ENCODE results near the gene INHBB. TPM values are rescaled to one million over a fixed set of nuclear protein-coding genes. Genes with fewer than 3 reads are reported as not detected.

The INHBB gene
- 10 to 100 TPM; 35.9 to 83.7 TPM for total RNA-seq

GRCh38 chr2:120346026-120346666 is at the start of gene INHBB:
INHBB (plus strand) TSS chr2:120346136; CDS start chr2:120346189, 53 bp downstream.
- peaks cover 0 to 9% of the 10 kb centered on the region in 2 donors for H3K36me3 ChIP-seq
- H3K4me3 ChIP-seq = peak within 1 kb of the TSS; percentile 49 to 65
- peak within 1 kb of the TSS; percentile 75 to 92 for H3K27ac ChIP-seq
- 2% methylated on average over 64 of the region's 99 CpGs for WGBS
- no peaks in the 10 kb centered on the region for H3K9me3 ChIP-seq
- intact Hi-C loops (cut with DNase I) = loop anchor here (5.0 to 10.0 kb wide), 2 partner anchors 206 to 729 kb away; no protein-coding TSS in a partner anchor
- DNase-seq (ENCODE audit: low spot score) = peak; percentile 21
- no peak for TF ChIP-seq CTCF (IDR thresholded peaks at IDR 0.05)
- TF ChIP-seq POLR2AphosphoS5 (IDR thresholded peaks at IDR 0.05) = no peak
- no peak for TF ChIP-seq POLR2A (IDR thresholded peaks at IDR 0.05)
- H3K4me1 ChIP-seq (replicated peaks) = peaks cover 10% of the 10 kb centered on the region
- no peaks in the 10 kb centered on the region for H3K27me3 ChIP-seq (replicated peaks; ENCODE audit: insufficient read depth)

- no peak overlapping the region for H3K27ac ChIP-seq
- no peak for DNase-seq (ENCODE audit: low spot score)
- intact Hi-C loops (cut with DNase I) = no loop called here
- H3K4me1 ChIP-seq (replicated peaks) = no peaks in the 10 kb centered on the region
- no peak for TF ChIP-seq CTCF (IDR thresholded peaks at IDR 0.05)
- TF ChIP-seq POLR2A (IDR thresholded peaks at IDR 0.05) = no peak
- no peak for TF ChIP-seq POLR2AphosphoS5 (IDR thresholded peaks at IDR 0.05)
- H3K27me3 ChIP-seq (replicated peaks; ENCODE audit: insufficient read depth) = no peaks in the 10 kb centered on the region
- WGBS = 85% methylated on average over 7 of the region's 7 CpGs
- no peak overlapping the region for H3K4me3 ChIP-seq
- H3K36me3 ChIP-seq = no peaks in the 10 kb centered on the region
- H3K9me3 ChIP-seq = no peaks in the 10 kb centered on the region
Measured at GRCh38 chr2:120298173-120298835, 47.6 kb upstream of the INHBB start.

DNA sequence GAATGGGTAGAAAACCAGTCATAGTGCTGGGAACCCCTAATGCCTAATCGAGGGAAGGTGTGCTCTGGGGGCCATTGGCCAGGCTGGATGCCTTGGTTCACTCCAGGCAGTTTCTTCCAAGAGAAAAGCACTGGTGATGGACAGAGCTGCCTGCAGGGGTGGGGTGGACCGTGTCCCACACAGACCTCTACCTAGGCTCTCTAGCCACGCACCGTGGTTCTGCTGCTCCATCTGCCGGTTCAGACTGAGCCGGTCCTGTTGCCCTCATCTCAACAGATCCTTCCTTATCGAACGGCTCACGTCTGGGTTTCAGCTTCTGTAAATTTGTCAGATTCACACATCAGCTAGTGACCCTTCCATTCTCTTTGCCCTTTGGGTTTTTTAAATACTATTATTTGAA is 46.9 kb upstream of the INHBB start:
- intact Hi-C loops (cut with DNase I) = no loop called here
- DNase-seq (ENCODE audit: low spot score) = no peak
- TF ChIP-seq POLR2A (IDR thresholded peaks at IDR 0.05) = no peak
- TF ChIP-seq CTCF (IDR thresholded peaks at IDR 0.05) = no peak
- TF ChIP-seq POLR2AphosphoS5 (IDR thresholded peaks at IDR 0.05) = no peak
- no peaks in the 10 kb centered on the region for H3K4me1 ChIP-seq (replicated peaks)
- H3K36me3 ChIP-seq = no peaks in the 10 kb centered on the region
- WGBS = over 99% methylated on average over 9 of the region's 9 CpGs
- H3K9me3 ChIP-seq = no peaks in the 10 kb centered on the region
- H3K27me3 ChIP-seq (replicated peaks; ENCODE audit: insufficient read depth) = no peaks in the 10 kb centered on the region
- H3K4me3 ChIP-seq = no peak overlapping the region
- no peak overlapping the region for H3K27ac ChIP-seq

DNA sequence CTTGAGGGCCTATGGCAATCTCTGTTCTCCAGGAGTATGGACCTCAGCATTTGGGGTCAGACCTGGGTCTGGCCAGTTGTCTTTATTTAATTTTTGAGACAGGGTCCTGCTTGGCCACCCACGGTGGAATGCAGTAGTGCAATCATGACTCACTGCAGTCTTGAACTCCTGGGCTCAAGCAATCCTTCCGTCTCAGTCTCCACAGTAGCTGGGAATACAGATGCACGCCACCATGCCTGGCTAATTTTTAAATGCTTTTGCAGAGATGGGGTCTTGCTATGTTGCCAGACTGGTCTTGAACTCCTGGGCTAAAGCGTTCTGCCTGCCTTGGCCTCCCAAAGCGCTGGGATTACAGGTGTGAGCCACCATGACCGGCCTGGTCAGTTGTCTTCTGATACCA is 46.4 kb upstream of the INHBB start:
- intact Hi-C loops (cut with DNase I) = no loop called here
- Histone ChIP-seq H3K36me3 (no peaks in the 10 kb centered on the region), H3K4me1 (replicated peaks) (no peaks in the 10 kb centered on the region), H3K27ac (no peak overlapping the region), H3K4me3 (no peak overlapping the region), H3K9me3 (no peaks in the 10 kb centered on the region), H3K27me3 (replicated peaks; ENCODE audit: insufficient read depth) (no peaks in the 10 kb centered on the region)
- 95% methylated on average over 6 of the region's 6 CpGs for WGBS
- DNase-seq (ENCODE audit: low spot score) = no peak
- TF ChIP-seq POLR2AphosphoS5 (IDR thresholded peaks at IDR 0.05) (no peak), CTCF (IDR thresholded peaks at IDR 0.05) (no peak), POLR2A (IDR thresholded peaks at IDR 0.05) (no peak)

- H3K36me3 ChIP-seq = no peaks in the 10 kb centered on the region
- DNase-seq (ENCODE audit: low spot score) = no peak
Measured at GRCh38 chr2:120300385-120300784, 45.6 kb upstream of the INHBB start.

More at GRCh38 chr2:120300385-120300784, 45.6 kb upstream of the INHBB start:
- H3K4me3 ChIP-seq = no peak overlapping the region
- WGBS = 68% methylated on average over 10 of the region's 10 CpGs
- no peak overlapping the region for H3K27ac ChIP-seq
- H3K4me1 ChIP-seq (replicated peaks) = no peaks in the 10 kb centered on the region
- intact Hi-C loops (cut with DNase I) = no loop called here
- no peaks in the 10 kb centered on the region for H3K9me3 ChIP-seq
- TF ChIP-seq CTCF (IDR thresholded peaks at IDR 0.05) (no peak), POLR2AphosphoS5 (IDR thresholded peaks at IDR 0.05) (no peak), POLR2A (IDR thresholded peaks at IDR 0.05) (no peak)
- H3K27me3 ChIP-seq (replicated peaks; ENCODE audit: insufficient read depth) = no peaks in the 10 kb centered on the region

Data from prostate gland (tissue), 2 donors.